Measurements from ENCODE around the gene HAND1. TPM values are rescaled to one million over a fixed set of nuclear protein-coding genes. Genes with fewer than 3 reads are reported as not detected.

Gene HAND1
- total and polyA plus RNA-seq, 9 of the 15 experiments (the other 6 are each of a cell fraction or from before 2014, with no cell fraction given) = not detected

GRCh38 chr5:154445422-154446194, 32.4 kb downstream of the HAND1 start, which contains the start of gene SAP30L (continued):
- no peak for TF ChIP-seq ARID3B (CRISPR knock-in tag; IDR thresholded peaks at IDR 0.05; ENCODE audit: borderline replicate concordance)
- TF ChIP-seq BMI1 (IDR thresholded peaks at IDR 0.05; ENCODE audit: low read length) = no peak
- no peak for TF ChIP-seq PRDM10 (IDR thresholded peaks at IDR 0.05; ENCODE audit: partially characterized antibody)
- no peak for TF ChIP-seq THRAP3 (IDR thresholded peaks at IDR 0.05; ENCODE audit: borderline replicate concordance)
- TF ChIP-seq RFX1 (IDR thresholded peaks at IDR 0.05) = no peak
- no peak for TF ChIP-seq EP300 (IDR thresholded peaks at IDR 0.05; ENCODE audit: low read length)
- no peak for TF ChIP-seq DEAF1 (CRISPR knock-in tag; IDR thresholded peaks at IDR 0.05)
- no peak for TF ChIP-seq POLR2AphosphoS2 (IDR thresholded peaks at IDR 0.05; ENCODE audit: low read length)
- peak; percentile 41; the same call in 1 of the 2 replicates for TF ChIP-seq NBN (IDR thresholded peaks at IDR 0.05; ENCODE audit: low read depth)
- no peak for TF ChIP-seq NCOA1 (IDR thresholded peaks at IDR 0.05; ENCODE audit: low read depth)
- no peak for TF ChIP-seq STAT5A (IDR thresholded peaks at IDR 0.05; ENCODE audit: borderline replicate concordance, low read length)
- TF ChIP-seq ILK (tag; IDR thresholded peaks at IDR 0.05; ENCODE audit: borderline replicate concordance, low read depth) = no peak
- TF ChIP-seq CBFB (CRISPR knock-in tag; IDR thresholded peaks at IDR 0.05) = no peak
- no peak for TF ChIP-seq SNRNP70 (optimal IDR thresholded peaks at IDR 0.05; ENCODE audit: low read depth, low read length)
- no peak for TF ChIP-seq RNF2 (IDR thresholded peaks at IDR 0.05)
- TF ChIP-seq ZNF311 (CRISPR knock-in tag; IDR thresholded peaks at IDR 0.05) = no peak
- no peak for TF ChIP-seq ZNF584 (CRISPR knock-in tag; IDR thresholded peaks at IDR 0.05; ENCODE audit: low read depth)
- TF ChIP-seq ZC3H8 (IDR thresholded peaks at IDR 0.05) = no peak
- TF ChIP-seq NCOR1 (IDR thresholded peaks at IDR 0.05) = no peak
- no peak for TF ChIP-seq PYGO2 (tag; IDR thresholded peaks at IDR 0.05)
- no peak for TF ChIP-seq SNIP1 (IDR thresholded peaks at IDR 0.05; ENCODE audit: low read depth)
- no peak for TF ChIP-seq MXD1 (CRISPR knock-in tag; IDR thresholded peaks at IDR 0.05; ENCODE audit: borderline replicate concordance, poor library complexity, severe bottlenecking)
- TF ChIP-seq NFYB (IDR thresholded peaks at IDR 0.05; ENCODE audit: extremely low read depth, insufficient read length) = peak; percentile 91
- 0 out of 2 replicates have a peak, but pooled peaks have one; percentile 29 for TF ChIP-seq EHMT2 (IDR thresholded peaks at IDR 0.05)
